ENCODE results near the gene GNPDA1.

The GNPDA1 gene

GRCh38 chr5:142000173-142000572 lies 12.7 kb downstream of the GNPDA1 start:
- H3K9me3 ChIP-seq (ENCODE audit: low read length), result no peaks in the 10 kb centered on the region
- H2AFZ ChIP-seq (ENCODE audit: low read length), result no peak overlapping the region
- no peaks in the 10 kb centered on the region for H3K79me2 ChIP-seq (ENCODE audit: insufficient read depth, low read length)
- no peaks in the 10 kb centered on the region; the same call in 1 of the 2 replicates for H3F3A ChIP-seq (ENCODE audit: insufficient read depth, low read length)
- no peak overlapping the region for H3K9ac ChIP-seq (ENCODE audit: low read length)
- H3K27ac ChIP-seq (ENCODE audit: low read depth, low read length, poor library complexity, severe bottlenecking), result no peak overlapping the region
- no peak overlapping the region for H3K4me3 ChIP-seq (ENCODE audit: low read depth, low read length, poor library complexity, severe bottlenecking)
- no peaks in the 10 kb centered on the region for H3K4me1 ChIP-seq (ENCODE audit: insufficient read depth, low read length, severe bottlenecking)
- H3K36me3 ChIP-seq (ENCODE audit: insufficient read depth, low read length), result peaks cover 61% of the 10 kb centered on the region
- no peak overlapping the region for H3K4me2 ChIP-seq (ENCODE audit: low read length)
- TF ChIP-seq CTCF (IDR thresholded peaks at IDR 0.05; ENCODE audit: low read length) (no peak), EZH2 (IDR thresholded peaks at IDR 0.05; ENCODE audit: borderline replicate concordance, low read length) (no peak)
- H4K20me1 ChIP-seq (ENCODE audit: insufficient read depth, low read length), result no peaks in the 10 kb centered on the region
- H3K27me3 ChIP-seq (ENCODE audit: insufficient read depth, low read length), result no peaks in the 10 kb centered on the region
- no peaks in the 10 kb centered on the region for H3K9me2 ChIP-seq (ENCODE audit: low read depth, low read length)

- Histone ChIP-seq H3K27ac (ENCODE audit: low read depth, low read length, poor library complexity, severe bottlenecking) (no peak overlapping the region), H3K4me3 (ENCODE audit: low read depth, low read length, poor library complexity, severe bottlenecking) (no peak overlapping the region), H2AFZ (ENCODE audit: low read length) (no peak overlapping the region), H3K4me1 (ENCODE audit: insufficient read depth, low read length, severe bottlenecking) (no peaks in the 10 kb centered on the region), H3K4me2 (ENCODE audit: low read length) (no peak overlapping the region), H4K20me1 (ENCODE audit: insufficient read depth, low read length) (no peaks in the 10 kb centered on the region), H3K9me3 (ENCODE audit: low read length) (no peaks in the 10 kb centered on the region), H3K27me3 (ENCODE audit: insufficient read depth, low read length) (no peaks in the 10 kb centered on the region), H3K79me2 (ENCODE audit: insufficient read depth, low read length) (no peaks in the 10 kb centered on the region), H3K36me3 (ENCODE audit: insufficient read depth, low read length) (peaks cover 61% of the 10 kb centered on the region), H3K9ac (ENCODE audit: low read length) (no peak overlapping the region), H3K9me2 (ENCODE audit: low read depth, low read length) (no peaks in the 10 kb centered on the region), H3F3A (ENCODE audit: insufficient read depth, low read length) (no peaks in the 10 kb centered on the region; the same call in 1 of the 2 replicates)
- TF ChIP-seq CTCF (IDR thresholded peaks at IDR 0.05; ENCODE audit: low read length) (no peak), EZH2 (IDR thresholded peaks at IDR 0.05; ENCODE audit: borderline replicate concordance, low read length) (no peak)
Measured at GRCh38 chr5:141997358-141997960, 15.4 kb downstream of the GNPDA1 start.

GRCh38 chr5:141995656-141996055 lies 17.2 kb downstream of the GNPDA1 start:
- H3K27ac ChIP-seq (ENCODE audit: low read depth, low read length, poor library complexity, severe bottlenecking), result no peak overlapping the region
- no peak overlapping the region for H2AFZ ChIP-seq (ENCODE audit: low read length)
- H3K9me2 ChIP-seq (ENCODE audit: low read depth, low read length), result no peaks in the 10 kb centered on the region
- TF ChIP-seq CTCF (IDR thresholded peaks at IDR 0.05; ENCODE audit: low read length), result no peak
- TF ChIP-seq EZH2 (IDR thresholded peaks at IDR 0.05; ENCODE audit: borderline replicate concordance, low read length), result no peak
- no peaks in the 10 kb centered on the region for H3K4me1 ChIP-seq (ENCODE audit: insufficient read depth, low read length, severe bottlenecking)
- H3K27me3 ChIP-seq (ENCODE audit: insufficient read depth, low read length), result no peaks in the 10 kb centered on the region
- H3K4me2 ChIP-seq (ENCODE audit: low read length), result no peak overlapping the region
- no peak overlapping the region for H3K9ac ChIP-seq (ENCODE audit: low read length)
- H3K36me3 ChIP-seq (ENCODE audit: insufficient read depth, low read length), result peaks cover 52% of the 10 kb centered on the region
- no peaks in the 10 kb centered on the region for H4K20me1 ChIP-seq (ENCODE audit: insufficient read depth, low read length)
- no peaks in the 10 kb centered on the region; the same call in 1 of the 2 replicates for H3F3A ChIP-seq (ENCODE audit: insufficient read depth, low read length)
- H3K9me3 ChIP-seq (ENCODE audit: low read length), result no peaks in the 10 kb centered on the region
- H3K79me2 ChIP-seq (ENCODE audit: insufficient read depth, low read length), result no peaks in the 10 kb centered on the region
- H3K4me3 ChIP-seq (ENCODE audit: low read depth, low read length, poor library complexity, severe bottlenecking), result no peak overlapping the region

Data from OCI-LY1 (cell line).